Measurements from ENCODE around the gene DLG2.

Gene DLG2

DNA sequence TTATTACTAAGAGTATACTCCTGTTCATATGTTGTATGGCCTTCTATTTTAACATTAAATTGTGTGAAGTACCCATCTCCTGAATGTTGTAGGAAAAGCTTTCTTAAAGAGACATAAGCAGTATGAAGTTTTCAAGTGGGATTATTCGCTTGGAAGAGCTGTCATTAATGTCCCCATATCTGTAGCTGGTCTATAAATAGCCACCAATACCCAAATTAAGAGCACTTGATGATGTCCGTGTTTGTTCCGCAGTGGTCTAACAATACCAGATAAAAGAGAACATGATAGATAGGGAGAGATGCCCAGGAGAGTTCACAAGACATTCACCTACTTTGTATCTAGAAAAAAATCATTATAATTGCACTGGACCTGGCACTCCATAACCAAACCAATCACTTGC lies 527.6 kb downstream of the DLG2 start:
- Mint-ChIP-seq H3K4me1 (no peaks in the 10 kb centered on the region), H3K36me3 (ENCODE audit: low read depth) (no peaks in the 10 kb centered on the region), H3K9me3 (peaks cover 6% of the 10 kb centered on the region), H3K4me3 (no peak overlapping the region), H3K27me3 (ENCODE audit: low read depth, poor library complexity) (no peaks in the 10 kb centered on the region), H3K27ac (no peak overlapping the region)
- TF ChIP-seq, protein P1, sequence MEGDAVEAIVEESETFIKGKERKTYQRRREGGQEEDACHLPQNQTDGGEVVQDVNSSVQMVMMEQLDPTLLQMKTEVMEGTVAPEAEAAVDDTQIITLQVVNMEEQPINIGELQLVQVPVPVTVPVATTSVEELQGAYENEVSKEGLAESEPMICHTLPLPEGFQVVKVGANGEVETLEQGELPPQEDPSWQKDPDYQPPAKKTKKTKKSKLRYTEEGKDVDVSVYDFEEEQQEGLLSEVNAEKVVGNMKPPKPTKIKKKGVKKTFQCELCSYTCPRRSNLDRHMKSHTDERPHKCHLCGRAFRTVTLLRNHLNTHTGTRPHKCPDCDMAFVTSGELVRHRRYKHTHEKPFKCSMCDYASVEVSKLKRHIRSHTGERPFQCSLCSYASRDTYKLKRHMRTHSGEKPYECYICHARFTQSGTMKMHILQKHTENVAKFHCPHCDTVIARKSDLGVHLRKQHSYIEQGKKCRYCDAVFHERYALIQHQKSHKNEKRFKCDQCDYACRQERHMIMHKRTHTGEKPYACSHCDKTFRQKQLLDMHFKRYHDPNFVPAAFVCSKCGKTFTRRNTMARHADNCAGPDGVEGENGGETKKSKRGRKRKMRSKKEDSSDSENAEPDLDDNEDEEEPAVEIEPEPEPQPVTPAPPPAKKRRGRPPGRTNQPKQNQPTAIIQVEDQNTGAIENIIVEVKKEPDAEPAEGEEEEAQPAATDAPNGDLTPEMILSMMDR (IDR thresholded peaks at IDR 0.05), result no peak
- no peak for DNase-seq

DNA sequence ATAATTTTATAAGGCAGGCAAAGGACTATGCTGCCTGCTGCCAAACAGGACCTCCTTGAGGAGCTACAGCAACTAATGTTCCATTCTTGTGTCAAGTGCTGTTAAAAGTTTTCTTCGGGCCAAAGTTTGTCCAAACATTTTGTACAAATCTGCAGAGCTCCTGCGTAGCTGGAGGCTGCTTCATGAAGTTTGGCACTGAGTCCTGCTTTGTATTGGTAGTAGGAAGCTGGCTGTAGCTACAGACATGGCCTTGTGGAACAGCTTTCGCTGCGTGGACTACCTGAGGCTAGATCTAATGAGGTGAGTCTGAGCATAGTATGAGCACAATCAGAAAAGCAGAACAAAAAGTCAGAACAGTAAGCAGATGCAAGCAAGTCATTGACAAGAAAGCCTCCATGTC lies 528.1 kb downstream of the DLG2 start:
- peaks cover 6% of the 10 kb centered on the region for H3K9me3 Mint-ChIP-seq
- H3K27me3 Mint-ChIP-seq (ENCODE audit: low read depth, poor library complexity), result no peaks in the 10 kb centered on the region
- TF ChIP-seq, protein P1 (IDR thresholded peaks at IDR 0.05), result no peak
- no peak overlapping the region for H3K4me3 Mint-ChIP-seq
- H3K36me3 Mint-ChIP-seq (ENCODE audit: low read depth), result no peaks in the 10 kb centered on the region
- no peaks in the 10 kb centered on the region for H3K4me1 Mint-ChIP-seq
- H3K27ac Mint-ChIP-seq, result no peak overlapping the region
- no peak for DNase-seq

DNA sequence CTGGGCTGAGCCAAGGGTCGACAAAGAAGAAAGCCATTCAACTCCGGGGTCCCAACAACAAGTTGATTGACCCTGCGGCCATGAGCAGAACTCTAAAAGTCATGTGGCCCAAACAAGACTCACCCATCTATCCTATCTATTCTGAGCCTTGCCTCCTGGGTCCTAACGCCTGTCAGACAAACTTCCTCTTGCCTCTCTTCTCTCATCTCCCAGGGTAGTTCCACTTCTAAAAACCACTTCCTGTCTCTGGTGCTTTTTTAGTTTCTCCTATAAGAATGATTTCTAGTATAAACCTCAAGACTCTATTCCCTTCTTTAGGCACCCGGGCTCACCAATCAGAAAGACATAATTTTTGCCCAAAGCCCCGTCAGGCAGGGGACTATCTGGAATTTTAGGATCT lies 530.2 kb downstream of the DLG2 start:
- TF ChIP-seq, protein P1 (IDR thresholded peaks at IDR 0.05), result no peak
- no peak for DNase-seq
- Mint-ChIP-seq H3K27ac (no peak overlapping the region), H3K9me3 (peaks cover 6% of the 10 kb centered on the region), H3K27me3 (ENCODE audit: low read depth, poor library complexity) (peaks cover 3% of the 10 kb centered on the region), H3K4me1 (no peaks in the 10 kb centered on the region), H3K36me3 (ENCODE audit: low read depth) (no peaks in the 10 kb centered on the region), H3K4me3 (no peak overlapping the region)

DNA sequence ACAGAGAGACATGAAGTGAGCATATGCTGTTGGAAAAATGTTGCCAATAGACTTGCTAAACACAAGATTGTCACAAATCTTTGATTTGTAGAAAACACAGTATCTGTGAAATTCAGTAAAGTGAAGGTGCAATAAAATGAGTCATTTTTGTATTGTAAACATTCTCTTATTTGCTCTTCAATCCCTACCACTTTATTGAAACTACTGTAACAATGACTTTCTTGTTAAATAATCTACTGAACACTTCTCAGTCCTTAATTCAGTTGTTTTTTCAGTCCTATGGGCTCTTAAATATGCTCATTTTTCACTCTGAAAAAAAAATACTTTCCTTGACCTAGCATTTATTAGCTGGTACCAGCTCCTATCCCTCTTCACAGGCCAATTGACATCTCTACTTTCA lies 531.9 kb downstream of the DLG2 start:
- H3K36me3 Mint-ChIP-seq (ENCODE audit: low read depth), result no peaks in the 10 kb centered on the region
- H3K9me3 Mint-ChIP-seq, result peaks cover 6% of the 10 kb centered on the region
- peaks cover 3% of the 10 kb centered on the region for H3K27me3 Mint-ChIP-seq (ENCODE audit: low read depth, poor library complexity)
- TF ChIP-seq, protein P1 (IDR thresholded peaks at IDR 0.05), result no peak
- H3K27ac Mint-ChIP-seq, result no peak overlapping the region
- H3K4me1 Mint-ChIP-seq, result no peaks in the 10 kb centered on the region
- DNase-seq, result no peak
- no peak overlapping the region for H3K4me3 Mint-ChIP-seq

DNA sequence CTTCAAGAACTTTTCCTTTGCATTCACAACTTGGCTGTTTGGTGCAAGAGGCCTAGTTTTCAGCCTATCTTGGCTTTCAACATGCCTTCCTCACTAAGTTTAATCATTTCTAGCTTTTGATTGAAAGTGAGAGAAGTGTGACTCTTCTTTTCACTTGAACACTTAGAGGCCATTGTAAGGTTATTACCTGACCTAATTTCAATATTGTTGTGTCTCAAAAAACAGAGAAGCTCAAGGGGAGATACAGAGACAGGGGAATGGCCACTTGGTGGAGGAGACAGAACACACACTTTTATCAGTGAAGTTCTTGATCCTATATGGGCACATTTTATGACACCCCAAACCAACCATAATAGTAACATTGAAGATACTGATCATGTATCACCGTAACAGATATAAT lies 532.3 kb downstream of the DLG2 start:
- TF ChIP-seq, protein P1 (IDR thresholded peaks at IDR 0.05), result no peak
- H3K27me3 Mint-ChIP-seq (ENCODE audit: low read depth, poor library complexity), result peaks cover 3% of the 10 kb centered on the region

DNA sequence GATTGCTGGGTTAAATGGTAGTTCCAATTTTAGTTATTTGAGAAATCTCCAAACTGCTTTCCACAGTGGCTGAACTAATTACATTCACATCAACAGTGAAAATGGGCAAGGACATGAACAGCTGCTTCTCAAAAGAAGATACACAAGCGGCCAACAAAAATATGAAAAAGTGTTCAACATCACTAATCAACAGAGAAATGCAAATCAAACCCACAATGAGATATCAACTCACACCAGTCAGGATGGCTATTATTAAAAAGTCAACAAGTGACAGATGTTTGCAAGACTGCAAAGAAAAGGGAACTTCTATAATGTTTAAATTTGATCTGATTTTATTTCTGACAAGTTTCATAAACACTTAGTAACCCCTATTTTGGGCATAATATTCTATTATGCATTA lies 537.5 kb downstream of the DLG2 start:
- Mint-ChIP-seq H3K27ac (no peak overlapping the region), H3K9me3 (peaks cover 4% of the 10 kb centered on the region), H3K4me1 (no peaks in the 10 kb centered on the region), H3K36me3 (ENCODE audit: low read depth) (no peaks in the 10 kb centered on the region), H3K4me3 (no peak overlapping the region), H3K27me3 (ENCODE audit: low read depth, poor library complexity) (peaks cover 3% of the 10 kb centered on the region)
- TF ChIP-seq, protein P1 (IDR thresholded peaks at IDR 0.05), result no peak
- no peak for DNase-seq

More for the DNA sequence above, 532.3 kb downstream of the DLG2 start:
- Mint-ChIP-seq H3K9me3 (peaks cover 6% of the 10 kb centered on the region), H3K4me1 (no peaks in the 10 kb centered on the region), H3K4me3 (no peak overlapping the region), H3K27ac (no peak overlapping the region), H3K36me3 (ENCODE audit: low read depth) (no peaks in the 10 kb centered on the region)
- DNase-seq, result no peak

Measured in nephron progenitor cell (in vitro differentiated cells).